ENCODE results near the gene FHOD3.

- no peak for TF ChIP-seq POLR2A (IDR thresholded peaks at IDR 0.05; ENCODE audit: low read depth, low read length)
- TF ChIP-seq TAF1 (IDR thresholded peaks at IDR 0.05; ENCODE audit: borderline replicate concordance, low read depth, low read length), result no peak
Observed at GRCh38 chr18:36450264-36450663, 152.8 kb downstream of the FHOD3 start.

Data from GM12892 (cell line).